Measurements from ENCODE around the gene YOD1.

DNA sequence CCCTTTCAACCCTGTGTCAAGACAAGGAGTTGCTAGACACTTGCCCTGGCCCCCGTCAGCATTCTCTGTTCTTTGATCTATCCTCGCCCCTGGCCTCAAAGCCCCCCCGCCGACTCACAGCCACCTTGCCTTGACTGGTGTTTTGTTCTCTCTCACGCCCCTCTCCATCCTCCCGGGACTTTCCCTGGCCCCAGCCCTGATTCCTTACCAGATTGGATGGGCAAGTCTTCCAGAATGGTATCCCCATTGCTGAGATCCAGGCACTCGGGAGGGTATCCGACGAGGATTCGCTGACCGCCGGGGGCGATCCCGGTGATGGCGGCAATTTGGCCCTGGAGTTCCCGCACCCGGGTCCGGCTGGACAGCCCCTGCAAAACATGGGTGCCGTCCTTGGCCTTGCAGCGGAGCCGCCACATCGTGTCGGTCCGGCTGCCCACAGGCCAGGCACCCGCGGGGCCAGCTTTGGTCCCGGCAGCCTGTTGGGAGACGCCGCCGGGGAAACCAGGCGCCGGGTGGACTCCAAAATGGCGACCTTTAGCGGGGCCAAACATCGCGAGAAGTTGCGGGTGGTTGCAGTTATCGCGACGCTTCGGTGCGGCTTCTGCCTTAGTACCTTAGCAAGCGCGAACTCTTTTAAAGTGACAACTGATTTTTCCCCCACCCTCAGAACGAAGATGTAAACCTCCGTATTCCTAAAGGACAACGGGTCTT, 373 bp downstream of the YOD1 start:
- TF ChIP-seq, protein P1, sequence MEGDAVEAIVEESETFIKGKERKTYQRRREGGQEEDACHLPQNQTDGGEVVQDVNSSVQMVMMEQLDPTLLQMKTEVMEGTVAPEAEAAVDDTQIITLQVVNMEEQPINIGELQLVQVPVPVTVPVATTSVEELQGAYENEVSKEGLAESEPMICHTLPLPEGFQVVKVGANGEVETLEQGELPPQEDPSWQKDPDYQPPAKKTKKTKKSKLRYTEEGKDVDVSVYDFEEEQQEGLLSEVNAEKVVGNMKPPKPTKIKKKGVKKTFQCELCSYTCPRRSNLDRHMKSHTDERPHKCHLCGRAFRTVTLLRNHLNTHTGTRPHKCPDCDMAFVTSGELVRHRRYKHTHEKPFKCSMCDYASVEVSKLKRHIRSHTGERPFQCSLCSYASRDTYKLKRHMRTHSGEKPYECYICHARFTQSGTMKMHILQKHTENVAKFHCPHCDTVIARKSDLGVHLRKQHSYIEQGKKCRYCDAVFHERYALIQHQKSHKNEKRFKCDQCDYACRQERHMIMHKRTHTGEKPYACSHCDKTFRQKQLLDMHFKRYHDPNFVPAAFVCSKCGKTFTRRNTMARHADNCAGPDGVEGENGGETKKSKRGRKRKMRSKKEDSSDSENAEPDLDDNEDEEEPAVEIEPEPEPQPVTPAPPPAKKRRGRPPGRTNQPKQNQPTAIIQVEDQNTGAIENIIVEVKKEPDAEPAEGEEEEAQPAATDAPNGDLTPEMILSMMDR (IDR thresholded peaks at IDR 0.05; ENCODE audit: extremely low read depth in 1 of 2, insufficient read depth in 1 of 2, low read depth in 1 of 2, low read length in 2 of 2), result no peak
- no peak for TF ChIP-seq JUN (IDR thresholded peaks at IDR 0.05; ENCODE audit: borderline replicate concordance, insufficient read depth, insufficient read length, low read depth)
